Measurements from ENCODE around the gene ADGRE2.

DNA sequence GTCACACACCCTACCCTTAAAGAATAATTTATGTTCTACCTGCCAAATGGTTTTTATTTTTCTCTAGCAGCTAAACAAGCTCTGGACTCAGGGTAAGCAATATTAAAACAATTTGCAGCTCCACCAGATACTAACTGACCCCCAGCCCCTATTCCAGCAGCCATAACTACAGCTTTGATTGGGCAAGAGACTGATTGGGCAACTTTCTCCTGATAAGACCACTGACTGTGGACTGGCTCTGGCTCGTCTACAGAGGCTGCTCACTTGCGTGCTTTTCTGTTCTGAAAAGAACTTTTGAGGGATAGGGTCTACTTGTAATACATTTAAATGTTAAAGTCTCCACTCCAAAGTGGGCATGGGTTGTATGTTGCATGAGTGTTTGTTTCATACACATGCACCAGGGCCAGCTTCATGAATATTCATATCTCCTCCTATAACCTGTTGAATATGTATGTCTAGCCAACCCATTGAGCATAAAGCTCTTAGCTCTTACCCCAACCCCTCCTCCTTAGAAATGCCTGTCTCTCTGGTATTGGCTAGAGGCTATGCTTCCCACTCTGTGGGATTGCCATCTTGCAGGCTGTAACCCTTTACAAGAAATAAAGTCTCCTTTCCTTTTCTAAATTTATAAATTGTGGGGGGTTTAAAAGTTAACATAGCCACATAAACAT, 36.8 kb upstream of the ADGRE2 start:
- TF ChIP-seq ZNF529 (tag by site-specific recombination; IDR thresholded peaks at IDR 0.05; ENCODE audit: insufficient replicate concordance) (no peak), ZNF629 (tag by site-specific recombination; IDR thresholded peaks at IDR 0.05) (no peak), KLF9 (tag by site-specific recombination; IDR thresholded peaks at IDR 0.05; ENCODE audit: low read depth) (no peak), ZNF138 (tag by site-specific recombination; IDR thresholded peaks at IDR 0.05; ENCODE audit: borderline replicate concordance) (no peak), ZFP41 (tag by site-specific recombination; IDR thresholded peaks at IDR 0.05; ENCODE audit: borderline replicate concordance) (no peak)
- TF ChIP-seq, protein P1, sequence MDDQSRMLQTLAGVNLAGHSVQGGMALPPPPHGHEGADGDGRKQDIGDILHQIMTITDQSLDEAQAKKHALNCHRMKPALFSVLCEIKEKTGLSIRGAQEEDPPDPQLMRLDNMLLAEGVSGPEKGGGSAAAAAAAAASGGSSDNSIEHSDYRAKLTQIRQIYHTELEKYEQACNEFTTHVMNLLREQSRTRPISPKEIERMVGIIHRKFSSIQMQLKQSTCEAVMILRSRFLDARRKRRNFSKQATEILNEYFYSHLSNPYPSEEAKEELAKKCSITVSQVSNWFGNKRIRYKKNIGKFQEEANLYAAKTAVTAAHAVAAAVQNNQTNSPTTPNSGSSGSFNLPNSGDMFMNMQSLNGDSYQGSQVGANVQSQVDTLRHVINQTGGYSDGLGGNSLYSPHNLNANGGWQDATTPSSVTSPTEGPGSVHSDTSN (CRISPR knock-in tag; IDR thresholded peaks at IDR 0.05): no peak

All from HEK293 (cell line).